Measurements from ENCODE around the gene TNF.

DNA sequence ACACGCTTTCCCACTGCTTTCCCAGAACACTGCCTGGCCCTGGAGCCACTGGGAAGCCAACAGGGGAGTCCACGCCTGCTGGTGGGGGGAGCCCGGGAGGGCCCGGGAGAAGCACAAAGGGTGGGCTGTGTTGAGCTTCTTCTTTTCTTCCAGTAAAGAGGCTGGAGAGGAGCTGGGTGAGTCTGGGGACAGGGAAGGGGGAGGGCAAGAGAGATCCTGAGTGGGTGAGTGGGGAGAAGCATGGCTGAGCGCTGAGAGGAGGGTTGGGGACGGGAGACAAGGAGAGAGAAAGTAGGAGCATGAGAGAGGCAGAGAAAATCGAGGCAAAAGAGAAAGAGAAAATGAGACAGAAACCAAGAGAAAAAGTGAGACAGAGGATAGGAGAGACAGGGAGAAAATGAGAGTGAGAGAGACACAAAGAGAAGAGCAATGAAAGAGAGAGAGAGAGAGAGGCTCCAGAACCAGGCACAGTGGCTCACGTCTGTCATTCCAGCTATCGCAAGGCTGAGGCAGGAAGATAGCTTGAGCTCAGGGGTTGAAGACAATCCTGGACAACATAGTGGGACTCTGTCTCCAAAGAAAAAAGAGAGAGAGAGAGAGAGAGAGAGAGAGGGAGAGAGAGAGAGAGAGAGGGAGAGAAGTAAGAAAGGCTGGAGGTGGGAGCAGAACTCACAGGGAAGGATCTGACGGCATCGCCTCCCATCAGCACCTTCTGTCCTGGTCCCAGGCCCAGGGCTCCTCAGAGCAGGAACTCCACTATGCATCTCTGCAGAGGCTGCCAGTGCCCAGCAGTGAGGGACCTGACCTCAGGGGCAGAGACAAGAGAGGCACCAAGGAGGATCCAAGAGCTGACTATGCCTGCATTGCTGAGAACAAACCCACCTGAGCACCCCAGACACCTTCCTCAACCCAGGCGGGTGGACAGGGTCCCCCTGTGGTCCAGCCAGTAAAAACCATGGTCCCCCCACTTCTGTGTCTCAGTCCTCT is 12.7 kb downstream of the TNF start:
- TF ChIP-seq RFX5 (IDR thresholded peaks at IDR 0.05; ENCODE audit: low read length) (no peak), ELF1 (IDR thresholded peaks at IDR 0.05) (no peak)
- TF ChIP-seq, protein P1, sequence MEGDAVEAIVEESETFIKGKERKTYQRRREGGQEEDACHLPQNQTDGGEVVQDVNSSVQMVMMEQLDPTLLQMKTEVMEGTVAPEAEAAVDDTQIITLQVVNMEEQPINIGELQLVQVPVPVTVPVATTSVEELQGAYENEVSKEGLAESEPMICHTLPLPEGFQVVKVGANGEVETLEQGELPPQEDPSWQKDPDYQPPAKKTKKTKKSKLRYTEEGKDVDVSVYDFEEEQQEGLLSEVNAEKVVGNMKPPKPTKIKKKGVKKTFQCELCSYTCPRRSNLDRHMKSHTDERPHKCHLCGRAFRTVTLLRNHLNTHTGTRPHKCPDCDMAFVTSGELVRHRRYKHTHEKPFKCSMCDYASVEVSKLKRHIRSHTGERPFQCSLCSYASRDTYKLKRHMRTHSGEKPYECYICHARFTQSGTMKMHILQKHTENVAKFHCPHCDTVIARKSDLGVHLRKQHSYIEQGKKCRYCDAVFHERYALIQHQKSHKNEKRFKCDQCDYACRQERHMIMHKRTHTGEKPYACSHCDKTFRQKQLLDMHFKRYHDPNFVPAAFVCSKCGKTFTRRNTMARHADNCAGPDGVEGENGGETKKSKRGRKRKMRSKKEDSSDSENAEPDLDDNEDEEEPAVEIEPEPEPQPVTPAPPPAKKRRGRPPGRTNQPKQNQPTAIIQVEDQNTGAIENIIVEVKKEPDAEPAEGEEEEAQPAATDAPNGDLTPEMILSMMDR (IDR thresholded peaks at IDR 0.05) = no peak
